ENCODE data around the gene EXOC4.
"Not testable (repeated sequence)": the region's sequence is repeated elsewhere in the genome, so short reads cannot be mapped to it uniquely, and the experiment has no call there.

Gene EXOC4

DNA sequence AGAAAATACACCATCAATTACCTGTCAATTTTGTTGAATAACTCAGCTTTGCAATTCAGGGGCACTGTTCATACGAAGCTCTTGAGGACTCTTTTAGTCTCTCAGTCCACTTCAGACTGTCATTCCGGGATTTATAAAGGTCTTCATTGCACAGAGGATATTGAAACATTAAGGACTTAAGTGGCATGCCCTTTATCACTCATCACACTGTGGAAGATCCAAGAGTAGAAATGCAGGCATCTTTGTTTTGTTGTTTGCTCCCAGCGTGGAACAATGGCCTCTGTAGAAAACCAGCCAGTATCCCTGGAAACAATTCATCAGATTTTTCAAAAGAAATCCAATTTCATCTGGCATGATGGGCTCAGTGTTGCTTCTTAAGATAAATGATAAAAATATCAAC is 808.0 kb downstream of the EXOC4 start:
- H3K27ac ChIP-seq = no peak overlapping the region
- DNase-seq (ENCODE audit: low read depth, low spot score) = no peak

DNA sequence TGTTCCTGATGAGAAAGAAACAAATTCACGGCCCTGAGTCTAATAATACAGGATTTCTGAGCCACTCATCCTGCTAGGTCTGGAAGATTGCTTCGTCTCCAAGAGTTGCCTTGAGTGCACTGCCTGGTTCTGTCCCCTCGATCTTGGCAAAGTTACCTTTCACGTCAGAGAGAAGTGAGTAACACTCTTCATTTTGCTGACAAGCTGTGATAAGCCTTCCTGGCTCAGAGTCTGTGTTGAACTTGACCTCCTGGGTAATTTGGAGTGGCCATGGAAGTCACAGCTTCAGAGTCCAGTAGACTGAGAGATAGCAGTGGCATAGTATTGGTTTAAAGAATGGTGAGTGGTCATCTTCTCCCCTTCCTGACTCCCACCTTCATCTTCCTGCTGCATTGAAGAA is 809.6 kb downstream of the EXOC4 start:
- DNase-seq (ENCODE audit: low read depth, low spot score) = no peak
- H3K27ac ChIP-seq = no peak overlapping the region

DNA sequence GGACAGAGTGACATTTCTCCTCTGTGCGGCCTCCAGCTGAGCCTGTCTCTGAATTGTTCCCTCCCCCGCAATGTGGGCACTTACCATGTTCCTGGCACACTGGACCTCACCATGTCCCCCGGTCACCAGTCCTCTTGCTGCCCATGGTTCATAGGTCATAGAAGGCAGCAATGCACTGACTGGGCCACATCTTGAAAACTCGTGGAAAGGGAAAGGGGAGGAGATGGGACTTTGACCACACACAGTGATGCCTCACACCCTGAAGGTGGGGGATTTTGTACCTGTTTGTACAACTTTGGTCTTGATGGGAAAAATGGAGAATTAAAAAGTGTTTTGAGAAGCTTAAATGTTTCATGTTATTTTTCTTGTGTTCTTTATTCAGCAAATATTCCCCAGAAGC is 812.5 kb downstream of the EXOC4 start:
- H3K27ac ChIP-seq = no peak overlapping the region
- no peak for DNase-seq (ENCODE audit: low read depth, low spot score)

DNA sequence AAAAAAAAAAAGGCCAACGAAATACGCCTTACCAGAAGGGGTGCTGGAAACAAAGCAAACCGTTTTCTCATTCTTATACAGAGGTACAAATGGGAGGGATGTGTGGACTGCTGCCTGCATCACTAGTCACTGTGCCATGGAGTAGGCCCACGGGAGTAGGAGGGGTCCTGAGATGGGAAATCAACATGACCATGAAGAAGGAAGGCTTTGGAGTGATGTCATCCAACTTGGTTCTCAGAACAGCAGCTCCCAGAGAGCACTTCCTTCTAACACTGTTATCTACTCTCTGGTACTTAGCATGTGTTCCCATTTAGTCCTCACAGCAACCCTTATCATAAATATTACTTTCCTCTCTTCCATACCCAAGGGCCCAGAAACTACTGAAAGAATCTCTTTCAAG is 814.3 kb downstream of the EXOC4 start:
- DNase-seq (ENCODE audit: low read depth, low spot score) = no peak
- H3K27ac ChIP-seq = no peak overlapping the region

DNA sequence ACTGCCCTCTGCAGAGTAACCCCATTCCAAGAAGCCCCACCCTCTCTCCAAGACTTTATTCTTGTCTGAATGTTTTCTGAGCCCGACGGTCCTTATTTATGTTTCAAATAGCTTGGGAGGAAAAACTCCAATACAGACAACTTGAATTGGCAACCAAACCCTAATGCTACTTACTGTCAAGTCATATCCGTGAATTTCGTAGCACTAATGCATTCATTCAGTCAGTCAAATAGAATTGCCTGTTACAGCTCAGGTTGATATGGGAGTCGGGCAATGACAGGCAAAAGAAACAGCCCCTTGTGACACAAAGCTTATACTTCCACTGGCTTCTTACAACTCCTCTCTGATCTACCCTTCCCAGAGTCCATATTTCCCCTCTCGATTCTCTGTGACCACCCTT is 815.8 kb downstream of the EXOC4 start:
- no peak for DNase-seq (ENCODE audit: low read depth, low spot score)
- no peak overlapping the region for H3K27ac ChIP-seq

DNA sequence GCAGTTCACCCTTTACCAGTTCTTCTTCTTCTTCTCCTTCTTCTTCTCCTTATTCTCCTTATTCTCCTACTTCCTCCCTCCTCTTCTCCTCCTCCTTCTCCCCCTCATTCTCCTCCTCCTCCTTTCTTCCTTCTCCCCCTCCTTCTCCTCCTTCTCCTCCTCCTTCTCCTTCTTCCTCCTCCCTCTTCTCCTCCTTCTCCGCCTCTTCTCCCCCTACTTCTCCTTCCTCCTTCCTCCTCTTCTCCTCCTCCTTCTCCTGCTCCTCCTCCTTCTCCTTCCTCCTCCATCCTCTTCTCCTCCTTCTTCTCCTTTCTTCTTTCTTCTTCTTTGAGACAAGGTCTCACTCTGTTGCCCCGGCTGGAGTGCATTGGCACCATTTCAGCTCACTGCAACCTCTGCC is 816.3 kb downstream of the EXOC4 start:
- no peak for DNase-seq (ENCODE audit: low read depth, low spot score)
- no peak overlapping the region for H3K27ac ChIP-seq

DNA sequence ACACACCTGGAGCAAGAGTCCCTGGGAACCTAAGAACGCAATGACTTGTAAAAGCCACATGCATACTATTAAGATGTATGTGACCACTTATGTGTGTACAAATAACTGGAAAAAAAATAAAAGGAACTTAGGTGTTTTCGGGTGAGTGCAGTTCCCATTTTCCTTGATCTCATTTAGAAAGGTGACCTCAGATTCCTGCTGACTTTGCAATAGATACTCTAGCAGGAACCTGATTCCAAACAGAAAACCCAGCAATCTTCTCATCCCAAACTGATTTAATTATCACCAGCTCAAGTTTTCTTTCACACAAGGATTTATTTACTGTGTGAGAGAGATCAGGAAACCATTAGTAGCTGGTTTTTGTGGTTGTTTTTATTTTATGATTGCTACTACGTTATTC is 817.8 kb downstream of the EXOC4 start:
- no peak for DNase-seq (ENCODE audit: low read depth, low spot score)
- no peak overlapping the region for H3K27ac ChIP-seq

DNA sequence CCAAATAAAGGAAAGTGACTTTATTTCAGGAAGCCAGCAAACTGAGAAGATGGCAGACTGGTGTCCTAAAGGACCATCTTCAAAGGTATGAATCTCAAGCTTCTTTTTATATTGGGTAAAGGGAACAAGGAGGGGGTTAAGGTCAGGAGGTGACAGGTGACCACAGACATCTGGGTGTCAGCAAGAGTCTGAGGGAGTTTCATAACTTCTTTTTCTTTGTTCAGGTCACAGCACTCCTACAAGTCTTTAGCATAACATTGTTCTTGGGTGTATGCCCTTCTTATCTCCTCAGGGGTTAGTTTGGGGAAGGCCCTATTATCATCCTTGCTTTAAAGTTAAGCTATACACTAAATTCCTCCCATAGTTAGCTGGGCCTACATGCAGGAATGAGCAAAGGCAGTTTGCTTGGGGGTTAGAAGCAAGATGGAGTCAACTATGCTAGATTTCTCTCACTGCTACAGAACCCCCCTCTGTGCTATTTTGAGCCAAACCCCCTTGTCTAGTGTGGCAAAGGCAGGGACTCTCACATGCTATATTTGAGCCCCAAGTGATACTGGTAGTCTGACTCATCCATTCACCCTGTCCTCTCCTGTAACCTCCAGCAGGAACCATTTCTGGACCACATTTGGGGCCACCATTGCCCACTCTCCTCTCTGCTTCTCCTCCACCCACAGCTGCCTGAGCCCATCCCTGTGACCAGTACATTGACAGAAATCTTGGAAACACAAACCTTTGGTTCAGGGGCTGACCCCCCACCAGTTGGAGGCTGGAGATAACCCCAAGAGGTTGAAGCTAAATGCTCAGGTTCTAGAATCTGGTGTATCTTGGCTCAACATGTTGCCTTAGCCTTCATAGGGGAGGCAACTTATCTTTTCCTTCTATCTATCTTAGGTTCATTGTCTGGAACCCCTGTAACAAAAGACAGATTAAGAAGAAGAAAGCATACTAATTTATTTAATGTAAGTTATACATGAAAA is 818.8 kb downstream of the EXOC4 start:
- no peak overlapping the region for H3K27ac ChIP-seq
- DNase-seq (ENCODE audit: low read depth, low spot score) = no peak

DNA sequence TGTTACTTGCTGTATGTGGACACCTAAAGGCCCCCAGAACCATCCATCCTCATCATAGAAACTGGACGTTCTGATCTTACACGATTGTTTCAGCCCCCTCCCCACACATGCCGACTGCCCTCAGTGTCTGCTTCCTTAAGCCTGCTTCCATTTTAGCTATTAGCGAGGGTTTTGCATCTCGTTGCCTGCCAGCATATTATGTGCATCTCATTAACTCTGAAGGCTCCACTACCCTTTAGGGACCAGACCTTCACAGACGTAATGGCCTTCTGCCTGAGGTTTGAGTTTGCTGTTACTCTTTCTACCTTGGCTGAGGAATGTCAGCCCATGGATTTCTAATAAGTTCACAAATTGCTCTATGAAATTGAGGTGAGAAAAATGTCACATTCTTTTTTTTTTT is 820.4 kb downstream of the EXOC4 start:
- no peak overlapping the region for H3K27ac ChIP-seq
- no peak for DNase-seq (ENCODE audit: low read depth, low spot score)

DNA sequence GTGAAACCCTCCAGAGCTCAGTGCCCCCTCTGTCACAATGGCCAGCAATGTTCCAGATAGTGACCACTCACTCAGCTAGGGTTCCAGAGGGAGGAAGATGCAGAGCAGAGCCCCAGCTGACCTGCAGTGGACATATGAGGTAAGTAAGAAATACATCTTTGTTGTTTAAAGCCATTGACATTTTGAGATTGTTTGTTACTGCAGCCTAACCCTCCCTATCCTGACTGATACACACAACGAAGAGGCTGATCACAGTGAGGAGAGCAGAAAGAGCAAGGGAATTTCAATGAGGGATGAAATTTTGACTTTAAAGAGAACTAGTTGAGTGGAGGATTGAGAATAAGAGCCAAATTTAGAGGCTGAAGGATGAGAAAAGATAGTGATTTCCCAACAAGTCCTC is 822.9 kb downstream of the EXOC4 start:
- no peak for DNase-seq (ENCODE audit: low read depth, low spot score)
- H3K27ac ChIP-seq = no peak overlapping the region

DNA sequence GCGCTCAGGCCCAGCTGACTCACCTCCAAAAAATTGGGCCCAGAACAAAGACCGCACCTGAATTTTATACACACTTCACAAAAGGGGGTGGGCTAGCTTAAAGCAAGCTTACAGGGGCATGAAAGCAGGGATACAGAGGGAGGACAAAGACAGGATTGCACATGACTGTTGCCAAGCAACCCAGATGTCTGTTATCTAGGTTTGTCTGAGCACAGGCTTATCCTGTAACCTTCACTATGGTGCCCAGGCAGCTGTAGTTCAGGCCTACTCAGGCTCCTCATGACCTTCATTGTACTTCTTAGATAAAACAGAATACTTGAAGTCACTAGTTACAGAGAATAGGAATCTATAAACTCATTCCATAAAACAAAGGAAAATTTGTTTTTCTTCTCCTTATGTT is 824.7 kb downstream of the EXOC4 start:
- H3K27ac ChIP-seq; DNase-seq (ENCODE audit: low read depth, low spot score): not testable (repeated sequence)

DNA sequence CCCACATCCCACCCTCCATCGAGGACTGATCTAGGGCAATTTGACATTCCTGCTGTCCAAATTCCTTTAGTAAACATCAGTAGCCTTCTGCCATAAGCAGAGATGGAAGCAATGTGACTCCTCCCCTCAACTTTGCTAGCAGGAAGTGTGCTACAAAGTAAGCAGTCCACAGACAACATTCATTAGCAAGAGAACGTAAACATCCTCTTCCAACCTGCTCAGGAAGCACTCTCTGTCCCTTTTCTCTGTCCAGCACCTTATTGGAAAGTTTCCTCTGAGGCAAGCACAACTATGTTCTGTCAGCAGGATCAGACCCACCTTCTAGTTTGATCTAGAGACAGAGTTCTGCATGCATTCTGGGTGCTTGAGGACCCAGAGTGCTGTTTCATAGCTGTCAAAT is 826.1 kb downstream of the EXOC4 start:
- H3K27ac ChIP-seq = no peak overlapping the region
- no peak for DNase-seq (ENCODE audit: low read depth, low spot score)

DNA sequence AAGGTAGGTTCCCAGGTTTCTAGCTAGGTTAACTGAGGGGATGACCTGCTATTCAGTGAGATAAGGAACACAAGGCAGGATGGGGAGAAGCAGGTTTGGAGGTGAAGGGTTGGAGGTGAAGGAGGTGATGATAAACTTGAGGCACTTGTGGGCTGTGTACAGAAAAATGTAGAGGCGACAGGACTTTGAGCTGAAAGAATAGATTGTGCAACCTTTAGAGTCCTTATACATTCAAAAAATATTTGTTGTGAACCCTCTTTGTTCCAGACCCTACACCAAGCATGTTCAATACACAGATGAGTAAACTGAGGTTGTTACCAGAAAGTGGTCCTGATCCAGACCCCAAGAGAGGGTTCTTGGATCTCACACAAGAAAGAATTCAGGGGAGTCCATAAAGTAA is 828.8 kb downstream of the EXOC4 start:
- no peak overlapping the region for H3K27ac ChIP-seq
- no peak for DNase-seq (ENCODE audit: low read depth, low spot score)

DNA sequence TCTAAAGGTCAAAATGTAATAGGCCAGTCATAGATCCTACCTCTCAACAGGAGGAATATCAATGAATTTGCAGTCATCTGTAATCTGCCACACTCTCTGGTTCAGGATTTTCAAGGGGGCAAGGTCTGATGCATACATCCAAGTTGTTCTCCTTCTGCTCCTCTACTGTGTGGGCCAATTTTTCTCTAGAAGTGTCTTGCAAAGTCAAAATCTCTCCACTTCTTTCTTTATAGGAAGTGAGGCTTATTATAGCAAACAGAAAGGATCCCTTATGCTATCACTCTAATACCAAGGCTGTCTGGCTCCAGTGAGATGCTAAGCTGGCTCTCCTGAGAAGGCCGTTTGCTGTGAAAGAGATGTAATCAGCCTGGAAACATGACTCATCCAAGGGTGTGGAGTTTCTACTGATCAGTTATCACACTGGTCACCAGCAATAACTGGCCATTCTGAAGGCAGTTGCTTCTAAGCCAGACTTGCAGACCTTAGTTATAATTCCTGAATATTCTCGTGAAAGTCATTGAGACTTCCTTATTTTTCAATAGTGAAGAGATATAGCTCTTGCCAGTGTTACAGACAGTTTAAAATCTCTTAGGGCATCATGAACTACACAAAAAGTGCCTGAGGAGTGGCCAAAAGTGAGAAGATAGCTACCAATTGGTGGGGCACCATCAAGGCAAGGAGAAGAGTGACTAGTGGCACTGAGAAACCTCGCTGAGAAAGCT is 831.0 kb downstream of the EXOC4 start:
- H3K27ac ChIP-seq = no peak overlapping the region
- peak; percentile 24 for DNase-seq (ENCODE audit: low read depth, low spot score)

DNA sequence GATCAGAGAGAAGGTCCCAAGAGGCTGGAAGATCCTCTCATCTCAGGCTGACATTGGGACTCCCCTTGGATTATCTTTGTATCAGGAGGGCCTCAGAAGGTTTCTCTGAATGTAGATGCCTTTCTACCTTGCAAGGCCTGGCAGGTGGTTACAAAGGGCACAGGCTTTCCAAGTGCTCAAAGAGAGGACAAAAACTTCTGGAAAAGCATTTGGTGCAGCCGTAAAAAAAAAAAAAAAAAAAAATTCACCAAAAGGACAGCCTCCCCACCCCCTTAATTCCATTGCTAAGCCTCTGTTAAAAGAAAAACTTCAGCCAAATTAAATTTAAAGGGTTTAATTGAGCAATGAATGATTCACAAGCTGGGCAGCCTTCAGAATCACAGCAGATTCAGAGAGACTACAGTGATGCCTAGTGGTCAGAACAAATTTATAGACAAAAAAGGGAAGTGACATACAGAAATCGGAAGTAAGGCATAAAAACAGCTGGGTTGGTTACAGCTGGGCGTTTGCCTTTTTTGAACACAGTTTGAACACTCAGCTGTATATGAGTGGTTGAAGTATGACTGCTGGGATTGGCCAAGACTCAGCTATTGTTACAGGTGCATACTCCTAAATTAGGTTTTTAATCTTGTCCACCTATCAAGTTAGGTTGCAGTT is 831.7 kb downstream of the EXOC4 start:
- no peak overlapping the region for H3K27ac ChIP-seq
- DNase-seq (ENCODE audit: low read depth, low spot score) = no peak

DNA sequence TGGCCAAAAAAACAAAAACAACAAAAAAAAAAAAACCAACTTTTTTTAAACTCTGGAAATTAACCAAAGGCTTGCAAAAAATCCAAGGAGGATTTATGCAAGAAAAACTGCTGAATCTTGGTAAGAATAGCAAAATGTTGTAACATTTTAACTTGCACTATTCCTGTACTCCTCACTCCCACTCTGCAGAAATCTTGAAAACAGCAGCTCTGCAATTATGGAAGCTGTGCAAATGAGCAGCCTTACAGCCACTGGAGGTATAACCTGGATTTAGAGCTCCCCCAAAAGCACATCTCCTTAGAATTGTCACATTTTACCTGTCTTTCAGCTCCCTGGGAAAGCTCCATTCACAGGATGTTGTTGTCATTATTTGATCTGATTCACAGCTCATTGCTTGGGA is 832.4 kb downstream of the EXOC4 start:
- no peak for DNase-seq (ENCODE audit: low read depth, low spot score)
- no peak overlapping the region for H3K27ac ChIP-seq

DNA sequence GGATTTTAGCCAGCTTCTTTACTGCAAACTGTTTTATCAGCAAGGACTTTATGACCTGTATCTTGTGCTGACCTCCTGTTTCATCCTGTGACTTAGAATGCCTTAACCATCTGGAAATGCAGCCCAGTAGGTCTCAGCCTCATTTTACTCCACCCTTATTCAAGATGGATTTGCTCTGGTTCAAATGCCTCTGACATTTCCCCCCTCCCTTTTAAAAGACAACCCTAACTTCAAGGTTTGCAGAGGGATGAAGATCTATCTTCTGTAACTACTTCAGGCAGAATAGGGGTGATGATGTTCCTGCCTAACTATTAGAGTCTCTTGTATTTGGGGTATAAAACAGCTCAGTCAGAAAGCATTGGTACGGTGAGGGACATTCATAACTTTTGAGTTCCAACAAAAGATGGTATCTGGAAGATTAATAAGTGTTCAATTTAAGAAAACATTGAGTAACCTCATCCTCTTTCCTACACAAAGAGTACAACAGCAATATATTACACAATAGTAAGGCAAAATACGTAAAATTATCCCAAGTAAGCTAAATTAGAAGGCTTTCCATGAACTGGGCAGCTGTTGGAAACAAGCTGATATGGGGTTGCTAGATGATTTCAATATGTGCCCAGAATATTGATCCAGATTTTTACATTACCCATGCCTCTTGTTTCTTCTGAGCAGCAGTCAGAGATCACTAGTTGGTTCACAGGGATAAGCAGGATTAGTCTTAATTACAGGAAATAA is 834.3 kb downstream of the EXOC4 start:
- no peak for DNase-seq (ENCODE audit: low read depth, low spot score)
- H3K27ac ChIP-seq = no peak overlapping the region

DNA sequence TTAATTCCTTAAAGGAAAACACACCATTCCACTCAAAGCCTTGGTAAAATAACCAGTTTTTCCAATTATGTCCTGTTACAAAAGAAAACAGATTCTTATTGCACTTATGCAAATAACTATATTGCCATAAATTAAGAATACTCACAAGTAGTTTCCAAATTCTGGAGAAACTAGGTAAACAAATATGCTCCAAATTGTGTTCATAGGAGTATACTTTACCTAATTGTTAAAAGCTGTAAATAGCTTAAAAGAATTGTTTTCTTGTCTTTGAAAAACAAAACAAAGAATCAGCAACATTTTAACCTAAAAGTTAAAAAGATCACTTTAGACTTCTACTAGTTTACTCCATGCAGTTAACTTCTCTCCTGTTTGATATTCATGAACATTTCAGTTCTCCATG is 835.3 kb downstream of the EXOC4 start:
- no peak overlapping the region for H3K27ac ChIP-seq

DNA sequence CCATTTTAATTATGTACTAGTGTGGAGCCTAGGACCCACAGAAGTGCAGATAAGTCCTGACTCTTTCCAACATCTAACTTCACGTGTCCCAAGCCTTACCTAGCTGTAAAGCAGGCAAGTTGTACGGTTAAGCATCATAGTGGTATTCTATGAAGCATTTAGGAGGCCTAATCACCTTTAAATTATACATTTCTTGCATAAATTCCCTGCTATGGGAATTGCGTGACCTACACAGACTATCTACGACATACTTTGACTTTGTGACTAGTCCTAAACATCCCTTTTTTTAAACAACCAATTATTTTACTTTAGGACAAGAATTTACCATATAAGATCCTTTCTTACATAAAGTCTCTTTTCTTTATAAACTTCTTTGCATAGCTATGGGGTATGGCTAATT is 836.6 kb downstream of the EXOC4 start:
- DNase-seq (ENCODE audit: low read depth, low spot score) = no peak
- H3K27ac ChIP-seq = no peak overlapping the region

More for the DNA sequence above, 835.3 kb downstream of the EXOC4 start:
- DNase-seq (ENCODE audit: low read depth, low spot score) = no peak

DNA sequence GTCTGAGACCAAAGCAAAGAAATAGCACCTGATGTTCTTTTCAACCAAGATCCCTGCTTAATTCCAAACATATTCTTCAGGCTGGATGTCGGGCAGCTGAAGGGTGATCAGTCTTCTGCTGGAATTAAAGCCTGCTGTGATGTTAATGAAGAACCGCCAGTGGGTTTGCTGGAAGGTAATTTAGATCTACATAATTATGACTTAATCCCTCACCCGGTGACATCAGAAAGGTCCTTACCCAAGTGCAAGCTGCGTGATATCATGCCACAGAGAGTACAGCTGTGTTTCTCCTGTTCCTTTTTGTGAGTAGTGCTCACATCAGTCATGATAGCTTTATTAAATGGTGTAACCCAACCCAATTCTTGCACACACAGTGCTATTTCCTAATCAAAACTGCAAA is 845.2 kb downstream of the EXOC4 start:
- DNase-seq (ENCODE audit: low read depth, low spot score) = no peak
- no peak overlapping the region for H3K27ac ChIP-seq

Data from epithelial cell of prostate (primary cell).